GM21717 (cell line): Measurements from ENCODE around the gene SPDYE1.
A peak's percentile ranks its signal among the peaks of the same experiment; 100 is the strongest.
"Not testable (repeated sequence)": the region's sequence is repeated elsewhere in the genome, so short reads cannot be mapped to it uniquely, and the experiment has no call there.

Source experiments
- ATAC-seq: cut with Tn5 transposase; IDR thresholded peaks from one replicate; pipeline ENCODE4 v1.9.1; 2021; ENCODE audit warnings: mild to moderate bottlenecking, moderate library complexity; ENCODE audit not compliant: unreplicated experiment

Gene SPDYE1

DNA sequence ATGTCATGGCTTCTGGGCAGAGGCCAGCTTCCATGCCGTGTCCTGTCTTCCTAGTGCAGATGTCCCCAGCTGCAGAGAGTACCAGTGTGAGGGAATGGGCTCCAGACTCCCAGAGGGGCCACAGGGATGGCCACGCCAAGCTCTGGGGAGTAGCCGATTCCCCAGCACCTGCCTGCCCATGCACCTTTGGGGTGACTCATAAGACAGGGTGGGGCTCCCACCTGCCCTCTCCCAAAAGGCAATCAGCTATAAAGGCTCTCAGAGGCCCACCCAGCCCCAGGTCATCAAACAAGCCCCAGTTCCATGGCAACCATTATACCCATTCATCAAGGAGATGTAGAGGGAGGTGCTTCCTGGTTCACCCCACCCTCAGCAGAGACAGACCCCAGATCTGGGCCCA is at the start of gene SPDYE1:
Gene SPDYE1 (plus strand): TSS at position 366 of the 400 bp plus-strand sequence. CDS start 2,053 bp downstream, outside the sequence.
- ATAC-seq: not testable (repeated sequence)

DNA sequence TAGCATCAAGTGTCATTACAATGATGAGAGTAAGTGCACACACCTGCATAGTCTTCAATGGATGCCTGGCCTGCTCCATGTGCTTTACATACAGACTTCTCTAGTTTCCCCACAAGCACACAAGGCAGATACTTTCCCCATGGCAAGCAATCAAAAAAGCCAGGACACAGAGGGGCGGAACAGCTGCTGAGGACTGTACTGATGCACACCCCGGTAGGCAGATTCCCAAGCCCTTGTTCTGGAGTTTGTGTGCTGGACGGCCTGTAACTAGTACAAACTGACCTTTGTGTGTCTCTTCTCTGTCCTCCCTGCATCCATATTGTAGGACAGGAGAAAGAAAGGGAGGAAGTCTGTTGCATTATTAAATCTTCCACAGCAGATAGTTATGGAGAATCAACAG is 45.7 kb upstream of the SPDYE1 start:
- no peak for ATAC-seq

DNA sequence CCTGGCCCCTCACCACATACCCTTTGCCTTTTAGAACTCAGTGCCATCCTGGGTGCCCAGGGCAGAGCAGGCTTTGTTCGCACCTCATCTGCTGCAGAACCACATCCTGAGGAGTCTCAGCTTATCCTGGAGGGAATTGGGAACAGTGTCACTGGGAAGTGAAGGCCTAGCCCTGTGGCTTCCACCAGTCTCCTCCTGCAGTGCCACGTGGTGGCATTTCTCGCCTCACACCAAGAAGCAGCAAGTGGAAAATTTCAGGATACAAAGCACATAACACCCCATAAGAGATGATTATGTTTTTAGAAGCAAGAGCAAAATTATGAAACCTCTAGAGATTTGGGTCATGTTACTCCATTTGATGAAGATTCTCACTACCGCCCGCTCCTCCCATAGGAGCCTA is 44.6 kb upstream of the SPDYE1 start:
- ATAC-seq: no peak

DNA sequence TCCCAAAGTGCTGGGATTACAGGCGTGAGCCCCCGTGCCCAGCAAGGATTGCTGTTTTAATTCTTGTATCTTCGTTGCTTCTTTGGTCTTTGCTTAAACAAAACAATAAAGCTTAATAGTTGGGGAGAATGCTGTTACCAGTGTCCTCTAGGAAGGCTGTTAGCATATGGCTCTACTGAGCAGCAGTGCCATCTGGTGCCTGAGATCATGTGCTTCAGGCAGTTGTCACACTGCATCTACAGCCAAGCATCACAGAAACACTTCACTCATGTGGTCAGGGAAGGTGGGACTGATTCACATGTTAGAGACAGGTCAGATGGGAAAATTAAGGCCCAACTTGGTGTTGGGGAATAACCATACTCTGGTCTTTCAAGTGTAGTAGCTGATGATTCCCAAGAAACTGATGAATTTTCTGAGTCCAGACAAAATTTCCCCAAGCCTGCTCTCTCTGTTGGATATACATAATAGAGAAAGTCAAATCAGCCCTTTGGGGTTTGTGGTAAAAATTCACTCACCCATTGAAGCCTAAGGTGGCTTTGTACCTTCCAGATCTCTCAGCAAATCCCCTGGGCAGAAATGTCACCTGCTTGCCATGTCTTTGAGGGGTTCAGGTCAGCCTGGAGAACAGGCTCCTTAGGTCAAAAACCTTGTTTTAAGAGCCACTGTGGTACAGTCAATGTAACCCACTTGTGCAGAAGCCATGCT is 43.0 kb upstream of the SPDYE1 start:
- no peak for ATAC-seq

- no peak for ATAC-seq
Measured at GRCh38 chr7:43956027-43956426, 41.7 kb upstream of the SPDYE1 start.

DNA sequence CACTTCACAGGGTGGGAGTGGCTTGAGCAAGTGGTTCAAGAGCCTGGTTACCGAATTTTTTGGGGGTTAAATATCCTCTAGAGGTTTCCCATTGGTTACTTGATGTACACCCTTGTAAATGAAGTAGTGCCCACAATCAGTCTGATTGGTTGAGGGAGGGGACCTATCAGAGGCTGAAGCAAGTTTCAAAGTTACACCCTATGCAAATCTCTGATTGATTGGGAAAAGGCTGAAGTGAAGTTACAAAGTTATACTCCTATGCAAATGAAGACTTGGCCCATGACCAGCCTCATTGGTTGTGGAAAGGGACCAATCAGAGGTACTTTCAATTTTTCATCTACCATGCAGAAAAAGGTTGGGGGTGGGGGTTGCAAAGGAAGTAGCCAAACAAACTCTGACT is 36.8 kb upstream of the SPDYE1 start:
- ATAC-seq: no peak

DNA sequence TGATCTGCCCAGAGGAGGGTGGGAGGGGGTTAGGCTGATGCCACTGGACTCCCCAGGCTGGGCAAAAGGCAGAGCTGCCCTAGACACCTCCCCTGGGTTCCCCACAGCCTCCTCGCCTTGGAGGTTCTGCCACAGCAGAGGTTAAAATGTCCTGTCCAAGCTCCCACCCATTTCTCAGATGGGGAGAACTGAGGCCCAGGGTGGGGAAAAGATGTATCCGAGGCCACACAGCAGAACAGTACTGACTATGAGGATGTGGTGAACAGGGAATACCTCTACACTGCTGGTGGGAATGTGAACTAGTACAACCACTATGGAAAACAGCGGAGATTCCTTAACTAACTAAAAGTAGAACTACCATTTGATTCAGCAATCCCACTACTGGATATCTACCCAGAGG is 31.3 kb upstream of the SPDYE1 start:
- ATAC-seq: not testable (repeated sequence)

- ATAC-seq: not testable (repeated sequence)
Measured at GRCh38 chr7:43968172-43969040, 29.3 kb upstream of the SPDYE1 start.

DNA sequence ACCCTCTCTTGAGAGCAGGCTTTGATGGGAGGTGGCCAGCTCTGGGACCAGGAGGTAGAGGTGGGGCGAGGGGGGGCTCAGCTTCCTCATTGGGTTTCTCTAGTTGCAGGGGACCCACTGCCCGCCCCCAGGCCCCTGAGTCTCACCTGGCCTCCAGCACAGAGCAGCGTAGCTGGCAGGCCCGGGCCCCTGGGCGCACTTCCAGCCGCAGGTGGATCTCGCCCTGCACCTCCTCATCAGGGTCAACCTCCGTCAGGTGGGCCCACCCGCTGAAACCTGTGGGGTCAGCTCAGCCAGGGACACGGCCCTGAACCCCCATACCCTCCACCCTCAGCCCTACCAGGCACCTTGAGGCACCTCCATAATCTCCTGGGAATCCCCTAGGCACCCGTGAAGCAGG is 28.1 kb upstream of the SPDYE1 start:
- not testable (repeated sequence) for ATAC-seq

- not testable (repeated sequence) for ATAC-seq
Measured at GRCh38 chr7:43970698-43971097, 27.0 kb upstream of the SPDYE1 start.

DNA sequence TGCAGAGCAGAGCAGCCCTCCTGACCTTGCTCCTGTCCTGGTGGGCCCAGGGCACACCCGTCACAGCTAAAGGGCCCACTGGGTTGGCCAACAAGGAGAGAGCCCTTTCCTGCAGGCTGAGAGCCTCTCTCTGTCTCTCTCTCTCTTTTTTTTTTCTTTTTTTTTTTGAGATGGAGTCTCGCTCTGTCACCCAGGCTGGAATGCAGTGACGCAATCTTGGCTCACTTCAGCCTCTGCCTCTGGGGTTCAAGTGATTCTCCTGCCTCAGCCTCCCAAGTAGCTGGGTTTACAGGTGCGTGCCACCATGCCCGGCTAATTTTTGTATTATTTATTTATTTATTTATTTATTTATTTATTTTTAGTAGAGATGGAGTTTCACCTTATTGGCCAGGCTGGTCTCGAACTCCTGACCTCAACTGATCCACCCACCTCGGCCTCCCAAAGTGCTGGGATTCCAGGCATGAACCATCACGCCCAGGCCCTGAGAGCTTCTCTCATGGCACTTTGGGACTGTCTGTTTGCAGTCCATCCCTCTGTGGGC is 23.6 kb upstream of the SPDYE1 start:
- not testable (repeated sequence) for ATAC-seq

GRCh38 chr7:43974725-43975482 is 22.8 kb upstream of the SPDYE1 start:
- not testable (repeated sequence) for ATAC-seq

- ATAC-seq: no peak
Measured at GRCh38 chr7:43977525-43977924, 20.2 kb upstream of the SPDYE1 start.

- not testable (repeated sequence) for ATAC-seq
Measured at GRCh38 chr7:43978102-43978501, 19.6 kb upstream of the SPDYE1 start.

DNA sequence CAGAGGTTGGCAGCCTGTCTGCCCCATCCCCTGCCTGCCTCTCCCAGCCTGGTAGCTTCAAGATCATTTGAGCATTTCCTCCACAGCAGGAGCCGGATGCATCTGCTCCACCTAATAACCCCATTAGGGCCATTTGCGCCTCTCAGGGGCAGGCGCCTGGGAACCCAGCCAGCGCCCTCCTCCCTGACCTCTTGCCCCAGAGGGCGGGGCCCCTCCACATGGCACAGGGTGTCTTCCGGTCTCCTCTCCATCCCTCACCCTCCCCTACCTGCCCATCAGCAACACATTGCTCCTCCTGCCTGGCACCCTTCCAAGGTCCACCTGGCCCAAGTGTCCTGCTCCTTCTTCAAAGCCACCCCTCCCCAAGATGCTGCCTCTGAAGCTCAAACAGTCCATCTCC is 14.8 kb upstream of the SPDYE1 start:
- ATAC-seq: not testable (repeated sequence)

GRCh38 chr7:43983736-43984135 is 14.0 kb upstream of the SPDYE1 start:
- ATAC-seq: not testable (repeated sequence)

DNA sequence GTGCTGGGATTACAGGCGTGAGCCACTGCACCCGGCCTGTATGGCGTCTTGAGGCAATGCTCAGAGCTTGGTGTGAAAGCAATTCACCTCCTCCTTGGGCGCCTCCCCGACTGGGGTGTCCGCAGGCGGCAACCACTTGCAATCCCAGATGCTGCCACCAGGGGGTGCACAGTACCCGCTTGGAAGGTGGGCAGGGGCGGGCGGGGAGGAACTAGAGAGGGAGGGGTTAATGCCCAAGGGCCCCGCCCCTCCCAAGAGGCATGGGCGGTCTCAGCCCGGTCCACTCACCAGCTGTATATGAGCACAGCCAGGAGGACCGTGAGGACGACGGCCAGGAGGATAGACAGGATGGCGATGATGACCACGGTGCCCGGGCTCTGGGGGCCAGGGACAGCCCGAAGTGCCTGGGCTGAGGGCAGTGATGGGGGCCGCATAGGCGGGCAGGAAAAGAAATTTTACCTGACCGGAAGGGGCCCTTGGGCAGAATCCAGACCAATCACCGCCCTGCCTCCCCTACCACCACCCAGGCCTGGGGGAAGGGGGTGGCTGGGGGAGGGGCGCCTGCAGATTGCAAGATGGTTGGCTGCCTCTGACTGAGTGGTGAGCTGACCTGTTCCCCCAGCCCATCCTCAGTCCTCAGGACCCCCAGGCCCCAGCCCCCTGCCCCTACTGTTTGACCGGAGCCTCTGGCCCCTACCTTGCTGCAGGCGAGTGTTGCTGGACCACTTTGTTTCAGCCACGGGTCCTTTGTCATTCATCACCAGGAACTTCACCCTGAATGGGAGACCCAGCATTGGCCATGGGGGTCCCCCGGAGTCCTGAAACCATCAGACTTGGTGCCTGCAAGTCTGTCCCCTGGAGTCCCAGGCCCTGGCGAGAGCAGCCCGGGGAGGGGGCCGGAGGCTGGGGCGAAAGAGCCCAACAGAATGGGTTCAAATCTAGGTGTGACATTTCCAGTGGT is 11.5 kb upstream of the SPDYE1 start:
- peak; percentile 65 for ATAC-seq

DNA sequence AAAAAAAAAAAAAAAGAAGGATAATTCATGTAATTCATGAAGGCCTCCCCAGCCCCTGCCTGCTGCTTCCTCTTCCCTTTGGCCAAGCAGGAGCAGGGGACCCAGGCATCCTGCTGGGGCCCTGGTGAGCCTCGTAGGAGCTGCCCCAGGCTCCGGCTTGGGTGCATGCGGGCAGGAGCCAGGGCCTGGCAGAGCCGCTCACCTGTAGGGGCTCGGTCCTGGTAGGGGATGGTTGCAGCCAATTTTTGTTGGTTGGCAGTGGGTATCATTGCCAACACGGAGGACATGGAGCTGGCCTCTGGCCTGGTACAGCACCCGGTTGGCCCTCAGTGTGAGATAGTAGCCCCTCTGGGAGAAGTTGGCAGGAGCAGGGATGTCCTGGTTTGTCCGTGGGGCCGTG is 10.2 kb upstream of the SPDYE1 start:
- ATAC-seq: not testable (repeated sequence)

DNA sequence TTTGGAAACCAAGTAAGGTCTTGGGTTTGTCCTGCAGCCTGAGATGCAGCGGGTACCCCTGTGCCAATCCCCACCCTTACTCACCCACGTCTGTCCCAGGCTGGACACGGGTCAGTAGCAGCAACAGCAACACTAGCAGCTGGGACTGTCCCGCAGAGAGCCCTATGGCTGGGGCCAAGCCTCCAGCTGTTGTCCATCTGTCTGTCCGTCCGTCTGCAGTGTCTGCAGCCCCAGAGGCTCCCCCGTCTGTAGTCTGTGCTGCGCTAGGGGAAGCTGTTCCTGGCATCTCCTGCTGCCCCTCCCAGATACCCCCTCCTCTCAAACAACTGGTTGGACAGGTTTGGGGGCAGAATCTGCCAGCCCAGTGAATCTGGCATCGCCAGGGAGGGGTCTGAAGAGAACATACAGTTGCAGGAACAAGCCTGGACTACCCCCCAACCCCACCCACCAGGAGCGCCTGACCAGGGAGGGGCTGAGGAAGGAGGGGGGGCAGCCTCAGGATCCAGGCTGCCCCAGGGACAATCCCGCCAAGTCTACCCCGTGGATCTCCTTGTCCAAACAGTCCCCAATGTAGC is 7.6 kb upstream of the SPDYE1 start:
- not testable (repeated sequence) for ATAC-seq
